Vagina (tissue), 2 donors: ENCODE results near the gene FRMPD2. TPM values are rescaled to one million over a fixed set of nuclear protein-coding genes. Genes with fewer than 3 reads are reported as not detected.

Experiments used
- DNase-seq, 2 donors: peaks; one replicate each; pipeline ENCODE4 v3.0.0-alpha.2; 2017; ENCODE audit errors: extremely low spot score in 2 of 2
- H3K27ac ChIP-seq: fragments of 200-600 bp; sonication (generic); one replicate; pipeline ENCODE4 v1.5.1; 2019
- H3K27me3 ChIP-seq: fragments of 200-600 bp; sonication (generic); one replicate; pipeline ENCODE4 v1.5.1; 2019
- H3K36me3 ChIP-seq, 2 donors: fragments of 200-600 bp; sonication (generic); one replicate each; pipeline ENCODE4 v1.5.1; 2017 to 2019
- H3K4me1 ChIP-seq: fragments of 200-600 bp; sonication (generic); one replicate; pipeline ENCODE4 v1.5.1; 2019
- H3K4me3 ChIP-seq, 2 donors: fragments of 200-600 bp; sonication (generic); 1 replicate in 1 of 2; 2 replicates in 1 of 2; pipeline ENCODE4 v1.5.1; 2016 to 2019
- H3K9me3 ChIP-seq: fragments of 200-600 bp; sonication (generic); one replicate; pipeline ENCODE4 v1.5.1; 2019
- POLR2A ChIP-seq, 2 donors: fragments of 450-650 bp; IDR thresholded peaks; one replicate each; pipeline ENCODE4 v1.6.1; 2017; ENCODE audit warnings: antibody characterized with exemption in 2 of 2, mild to moderate bottlenecking in 2 of 2, moderate library complexity in 2 of 2
- POLR2AphosphoS5 ChIP-seq, 2 donors: sonication (generic); formaldehyde crosslinking; IDR thresholded peaks; one replicate each; pipeline ENCODE4 v1.9.0; 2017; ENCODE audit warnings: antibody characterized with exemption in 2 of 2, mild to moderate bottlenecking in 2 of 2, low read depth in 1 of 2; ENCODE audit not compliant: insufficient read depth in 1 of 2
- intact Hi-C: fragments of 100-400 bp; cut with DNase I; formaldehyde crosslinking; loops from one replicate; pipeline ENCODE4 v1.15.1; 2023
- total RNA-seq: library from RNA; depleted of rRNA; stranded (reverse); fragments of >200 nt; gene quantifications from one replicate; pipeline ENCODE4 v1.2.3, GENCODE V29; 2016
- TF ChIP-seq, protein P1 (sequence below), 3 experiments: fragments of 450-650 bp in 2 of 3; fragments of 200-600 bp in 1 of 3; sonication (generic) in 1 of 3; IDR thresholded peaks; one replicate each; pipeline ENCODE4 v1.5.1; 2017 to 2019; ENCODE audit warnings: antibody characterized with exemption in 3 of 3, mild to moderate bottlenecking in 2 of 3, moderate library complexity in 2 of 3

Gene FRMPD2
- total RNA-seq, 1 donor from 2014 or later, result not detected

DNA sequence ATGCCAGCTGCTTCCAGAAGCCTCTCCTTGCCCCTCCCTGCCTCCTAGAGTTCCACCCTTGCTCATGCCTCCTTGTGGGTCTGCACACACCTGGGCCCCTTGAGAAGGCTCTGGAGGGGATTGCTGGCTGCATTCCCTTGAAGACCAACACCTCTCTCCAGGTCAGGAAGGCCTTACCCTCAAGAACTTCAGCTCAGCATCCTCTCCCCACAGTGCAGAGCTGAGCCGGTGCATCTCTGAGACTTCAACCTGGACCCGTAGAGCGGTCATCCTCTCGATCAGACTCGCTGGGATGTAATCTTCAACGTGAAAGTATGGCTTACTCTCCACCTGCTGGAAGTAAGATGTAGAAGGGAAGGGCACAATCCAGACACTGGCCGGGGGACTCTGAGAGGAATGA is 62.7 kb downstream of the FRMPD2 start:
- Histone ChIP-seq H3K27ac (no peak overlapping the region), H3K4me3 (no peak overlapping the region), H3K9me3 (no peaks in the 10 kb centered on the region), H3K4me1 (no peaks in the 10 kb centered on the region), H3K27me3 (no peaks in the 10 kb centered on the region), H3K36me3 (no peaks in the 10 kb centered on the region)
- intact Hi-C loops, result no loop called here
- TF ChIP-seq, protein P1, sequence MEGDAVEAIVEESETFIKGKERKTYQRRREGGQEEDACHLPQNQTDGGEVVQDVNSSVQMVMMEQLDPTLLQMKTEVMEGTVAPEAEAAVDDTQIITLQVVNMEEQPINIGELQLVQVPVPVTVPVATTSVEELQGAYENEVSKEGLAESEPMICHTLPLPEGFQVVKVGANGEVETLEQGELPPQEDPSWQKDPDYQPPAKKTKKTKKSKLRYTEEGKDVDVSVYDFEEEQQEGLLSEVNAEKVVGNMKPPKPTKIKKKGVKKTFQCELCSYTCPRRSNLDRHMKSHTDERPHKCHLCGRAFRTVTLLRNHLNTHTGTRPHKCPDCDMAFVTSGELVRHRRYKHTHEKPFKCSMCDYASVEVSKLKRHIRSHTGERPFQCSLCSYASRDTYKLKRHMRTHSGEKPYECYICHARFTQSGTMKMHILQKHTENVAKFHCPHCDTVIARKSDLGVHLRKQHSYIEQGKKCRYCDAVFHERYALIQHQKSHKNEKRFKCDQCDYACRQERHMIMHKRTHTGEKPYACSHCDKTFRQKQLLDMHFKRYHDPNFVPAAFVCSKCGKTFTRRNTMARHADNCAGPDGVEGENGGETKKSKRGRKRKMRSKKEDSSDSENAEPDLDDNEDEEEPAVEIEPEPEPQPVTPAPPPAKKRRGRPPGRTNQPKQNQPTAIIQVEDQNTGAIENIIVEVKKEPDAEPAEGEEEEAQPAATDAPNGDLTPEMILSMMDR (IDR thresholded peaks at IDR 0.05), result no peak
- TF ChIP-seq POLR2AphosphoS5 (IDR thresholded peaks at IDR 0.05; ENCODE audit: insufficient read depth in 1 of 2, low read depth in 1 of 2) (no peak), POLR2A (IDR thresholded peaks at IDR 0.05) (no peak)
- DNase-seq, result peak in 1 of 2 donors; percentile 65

DNA sequence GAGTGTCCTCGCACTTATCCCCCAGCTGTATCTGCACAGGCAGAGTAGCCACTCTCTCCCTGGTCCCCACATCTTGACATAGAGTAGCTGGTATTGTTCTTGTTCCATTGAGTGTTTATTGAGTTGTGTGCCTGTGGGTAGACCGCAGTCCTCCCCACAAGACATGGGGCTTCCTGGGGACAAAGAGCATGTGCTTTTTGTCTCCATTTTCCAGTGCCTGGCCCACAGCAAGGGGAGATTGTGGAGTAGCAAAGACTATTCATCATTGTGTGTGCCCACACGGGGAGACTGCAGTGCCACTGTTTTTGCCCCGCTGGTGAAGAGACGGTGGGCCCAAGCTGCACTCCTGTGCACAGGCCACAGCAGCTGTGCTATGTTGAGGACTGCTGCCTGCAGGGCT is 63.5 kb downstream of the FRMPD2 start:
- H3K4me1 ChIP-seq, result no peaks in the 10 kb centered on the region
- no peak overlapping the region for H3K27ac ChIP-seq
- TF ChIP-seq, protein P1 (IDR thresholded peaks at IDR 0.05), result no peak
- no peak for TF ChIP-seq POLR2A (IDR thresholded peaks at IDR 0.05)
- TF ChIP-seq POLR2AphosphoS5 (IDR thresholded peaks at IDR 0.05; ENCODE audit: insufficient read depth in 1 of 2, low read depth in 1 of 2), result no peak
- intact Hi-C loops, result no loop called here
- H3K36me3 ChIP-seq, result no peaks in the 10 kb centered on the region
- no peaks in the 10 kb centered on the region for H3K27me3 ChIP-seq
- H3K9me3 ChIP-seq, result no peaks in the 10 kb centered on the region
- H3K4me3 ChIP-seq, result no peak overlapping the region
- DNase-seq, result no peak

DNA sequence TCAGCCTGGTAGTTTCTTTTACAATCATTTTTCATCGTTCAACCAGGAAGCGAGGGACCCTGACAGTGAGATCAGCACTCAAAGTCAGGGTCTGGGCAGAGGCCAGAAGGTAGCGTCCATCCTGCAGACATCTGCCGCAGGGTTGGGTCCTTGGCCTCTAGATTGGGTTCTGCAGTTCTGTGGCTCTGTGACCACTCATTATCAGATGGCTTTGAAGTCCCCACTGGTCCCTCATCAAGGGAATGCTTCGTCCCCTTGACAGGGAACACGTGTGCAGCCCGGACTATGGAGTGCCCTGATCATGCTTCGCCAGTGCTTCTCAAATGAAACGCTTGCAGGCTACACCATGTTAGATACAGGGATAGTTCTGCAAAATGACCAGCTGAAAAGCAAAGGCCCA is 64.1 kb downstream of the FRMPD2 start:
- no peaks in the 10 kb centered on the region for H3K36me3 ChIP-seq
- intact Hi-C loops, result no loop called here
- H3K9me3 ChIP-seq, result no peaks in the 10 kb centered on the region
- H3K27me3 ChIP-seq, result no peaks in the 10 kb centered on the region
- TF ChIP-seq POLR2A (IDR thresholded peaks at IDR 0.05) (no peak), POLR2AphosphoS5 (IDR thresholded peaks at IDR 0.05; ENCODE audit: insufficient read depth in 1 of 2, low read depth in 1 of 2) (no peak)
- TF ChIP-seq, protein P1 (IDR thresholded peaks at IDR 0.05), result no peak
- DNase-seq, result peak in 1 of 2 donors; percentile 70
- H3K4me1 ChIP-seq, result no peaks in the 10 kb centered on the region
- no peak overlapping the region for H3K27ac ChIP-seq
- H3K4me3 ChIP-seq, result no peak overlapping the region

DNA sequence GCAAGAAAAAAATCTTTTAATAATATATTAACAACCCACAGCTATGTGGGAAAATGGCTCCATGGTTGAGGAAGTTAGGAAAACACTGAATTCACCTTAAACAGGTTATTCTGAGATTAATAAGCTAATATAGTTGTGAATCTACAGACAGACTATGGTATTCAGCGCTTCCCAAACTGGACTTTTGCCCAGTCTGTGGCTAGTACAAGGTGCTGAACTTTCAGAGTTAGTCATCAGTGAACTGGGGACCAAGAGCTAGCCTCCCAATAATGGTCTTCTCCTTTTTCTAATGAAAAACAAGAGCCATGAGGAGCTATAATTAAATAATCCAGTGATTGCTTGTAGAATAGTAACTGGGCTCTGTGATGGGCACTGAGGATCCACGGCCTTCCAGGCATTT is 65.3 kb downstream of the FRMPD2 start:
- Histone ChIP-seq H3K36me3 (no peaks in the 10 kb centered on the region), H3K4me1 (no peaks in the 10 kb centered on the region), H3K27me3 (no peaks in the 10 kb centered on the region), H3K27ac (no peak overlapping the region), H3K9me3 (no peaks in the 10 kb centered on the region), H3K4me3 (no peak overlapping the region)
- DNase-seq, result no peak
- TF ChIP-seq POLR2A (IDR thresholded peaks at IDR 0.05) (no peak), POLR2AphosphoS5 (IDR thresholded peaks at IDR 0.05; ENCODE audit: insufficient read depth in 1 of 2, low read depth in 1 of 2) (no peak)
- TF ChIP-seq, protein P1 (IDR thresholded peaks at IDR 0.05), result no peak
- intact Hi-C loops, result no loop called here

DNA sequence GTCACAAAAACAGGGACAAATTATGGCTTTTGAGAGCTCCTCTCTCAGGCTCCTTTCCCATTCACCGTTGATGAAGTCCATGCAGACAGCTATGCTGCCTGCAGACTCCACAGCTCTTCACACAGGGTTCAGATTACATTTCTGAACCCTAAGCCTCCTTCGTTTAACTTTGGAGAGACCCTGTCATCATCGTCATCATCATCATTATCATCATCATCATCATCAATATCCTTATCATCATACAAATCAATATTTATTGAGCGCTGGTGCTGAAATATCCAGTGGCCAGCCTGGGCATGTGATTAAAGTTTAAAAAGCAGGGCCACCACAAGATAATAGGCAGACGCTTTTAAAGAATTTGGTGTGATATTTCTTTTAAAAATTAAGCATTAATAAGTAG is 66.6 kb downstream of the FRMPD2 start:
- no peak for DNase-seq
- no peak overlapping the region for H3K4me3 ChIP-seq
- H3K27me3 ChIP-seq, result no peaks in the 10 kb centered on the region
- TF ChIP-seq POLR2AphosphoS5 (IDR thresholded peaks at IDR 0.05; ENCODE audit: insufficient read depth in 1 of 2, low read depth in 1 of 2) (no peak), POLR2A (IDR thresholded peaks at IDR 0.05) (no peak)
- TF ChIP-seq, protein P1 (IDR thresholded peaks at IDR 0.05), result no peak
- H3K36me3 ChIP-seq, result no peaks in the 10 kb centered on the region
- no peak overlapping the region for H3K27ac ChIP-seq
- H3K4me1 ChIP-seq, result no peaks in the 10 kb centered on the region
- H3K9me3 ChIP-seq, result no peaks in the 10 kb centered on the region
- intact Hi-C loops, result no loop called here
